Measurements from ENCODE around the gene TMEM52. TPM values are rescaled to one million over a fixed set of nuclear protein-coding genes. Genes with fewer than 3 reads are reported as not detected.

Gene TMEM52
- total and polyA plus RNA-seq, 10 donors = 0.35 to 4.7 (median 1.7) TPM; not detected in 1

GRCh38 chr1:1898246-1898933 lies 20.7 kb downstream of the TMEM52 start:
- H3K27ac ChIP-seq = no peak overlapping the region
- 88 to 96% (median 93%) methylated on average over 6 of the region's 6 CpGs for WGBS, 5 donors
- H3K27me3 ChIP-seq (replicated peaks in 1 of 7) = peaks cover 0 to 10% (median 0%) of the 10 kb centered on the region in 7 donors
- H3K4me1 ChIP-seq = peaks cover 10 to 64% (median 35%) of the 10 kb centered on the region in 6 donors
- intact Hi-C loops (cut with DNase I; ENCODE audit: low total_unique reads) = loop anchor here (10.0 kb wide), 1 partner anchor 114 kb away; no protein-coding TSS in a partner anchor
- no peaks in the 10 kb centered on the region for H3K36me3 ChIP-seq
- no peak overlapping the region for H3K4me3 ChIP-seq
- no peaks in the 10 kb centered on the region for H3K9me3 ChIP-seq
- no peak for TF ChIP-seq POLR2AphosphoS5 (IDR thresholded peaks at IDR 0.05)
- no peak for TF ChIP-seq CTCF (IDR thresholded peaks at IDR 0.05 in 8 of 11, conservative IDR thresholded peaks at IDR 0.05 in 3 of 11)
- no peak for TF ChIP-seq POLR2A (IDR thresholded peaks at IDR 0.05)
- DNase-seq = no peak

GRCh38 chr1:1895456-1896336 lies 23.4 kb downstream of the TMEM52 start:
- Histone ChIP-seq H3K36me3 (no peaks in the 10 kb centered on the region), H3K4me3 (no peak overlapping the region), H3K27ac (no peak overlapping the region), H3K4me1 (peaks cover 19 to 81% (median 51%) of the 10 kb centered on the region in 6 donors), H3K27me3 (replicated peaks in 1 of 7) (peaks cover 0 to 10% (median 0%) of the 10 kb centered on the region in 7 donors), H3K9me3 (no peaks in the 10 kb centered on the region)
- TF ChIP-seq CTCF (IDR thresholded peaks at IDR 0.05 in 8 of 11, conservative IDR thresholded peaks at IDR 0.05 in 3 of 11) (no peak), POLR2A (IDR thresholded peaks at IDR 0.05) (no peak), POLR2AphosphoS5 (IDR thresholded peaks at IDR 0.05) (peak; percentile 1 to 25 (median 6))
- peak; percentile 76 for DNase-seq
- WGBS, 5 donors = 70 to 77% (median 75%) methylated on average over 13 to 14 of the region's 14 CpGs
- intact Hi-C loops (cut with DNase I; ENCODE audit: low total_unique reads) = loop anchor here (10.0 kb wide), 1 partner anchor 111 kb away; no protein-coding TSS in a partner anchor

- Histone ChIP-seq H3K36me3 (no peaks in the 10 kb centered on the region), H3K9me3 (no peaks in the 10 kb centered on the region), H3K27ac (peak overlapping the region in 3 of 8 donors; percentile 32 to 56 (median 37)), H3K4me1 (peaks cover 19 to 77% (median 51%) of the 10 kb centered on the region in 6 donors), H3K27me3 (replicated peaks in 1 of 7) (peaks cover 0 to 10% (median 0%) of the 10 kb centered on the region in 7 donors), H3K4me3 (no peak overlapping the region)
- WGBS, 5 donors = 41 to 68% (median 62%) methylated on average over 5 to 10 of the region's 10 CpGs
- TF ChIP-seq POLR2A (IDR thresholded peaks at IDR 0.05) (no peak), CTCF (IDR thresholded peaks at IDR 0.05 in 8 of 11, conservative IDR thresholded peaks at IDR 0.05 in 3 of 11) (no peak), POLR2AphosphoS5 (IDR thresholded peaks at IDR 0.05) (no peak)
- DNase-seq = no peak
- intact Hi-C loops (cut with DNase I; ENCODE audit: low total_unique reads) = loop anchor here (10.0 kb wide), 1 partner anchor 110 kb away; no protein-coding TSS in a partner anchor
Measured at GRCh38 chr1:1895060-1895418, 24.0 kb downstream of the TMEM52 start.

Data from spleen (tissue), 11 donors.